H1 (cell line): ENCODE results near the gene FBXO17. TPM values are rescaled to one million over a fixed set of nuclear protein-coding genes. Genes with fewer than 3 reads are reported as not detected.

ENCODE experiments used
- POU5F1 ChIP-seq: IDR thresholded peaks from 2 replicates; pipeline ENCODE4 v1.6.1; 2011; ENCODE audit warnings: low read depth, mild to moderate bottlenecking, low read length, moderate library complexity
- TAF1 ChIP-seq: IDR thresholded peaks from 2 replicates; pipeline ENCODE4 v1.6.1; 2011; ENCODE audit warnings: mild to moderate bottlenecking, low read depth, low read length
- polyA plus RNA-seq, 7 experiments: library from polyadenylated mRNA; depleted of rRNA in 3 of 7; stranded (reverse) in 5 of 7; unstranded in 2 of 7; fragments of >200 nt in 5 of 7; fragments of 200-250 nt in 2 of 7; gene quantifications; 1 replicate in 5 of 7; 2 replicates in 1 of 7; 4 replicates in 1 of 7; pipeline versions ENCODE4 v1.2.1 to v1.2.3, GENCODE V29; 2011 to 2013; ENCODE audit warnings: missing spikeins in 2 of 7, mixed read lengths in 2 of 7
- total RNA-seq: library from RNA; stranded (reverse); fragmentation: NEBNext Ultra II Directional; extraction: Animal tissue kit (Norgen Biotek cat#: 25700); gene quantifications from 2 replicates; pipeline ENCODE4 v1.2.1, GENCODE V29; 2021

FBXO17 gene
- total and polyA plus RNA-seq, 2 of the 8 experiments (the other 6 are each of a cell fraction or from before 2014, with no cell fraction given), result 11.7 to 15.3 TPM

DNA sequence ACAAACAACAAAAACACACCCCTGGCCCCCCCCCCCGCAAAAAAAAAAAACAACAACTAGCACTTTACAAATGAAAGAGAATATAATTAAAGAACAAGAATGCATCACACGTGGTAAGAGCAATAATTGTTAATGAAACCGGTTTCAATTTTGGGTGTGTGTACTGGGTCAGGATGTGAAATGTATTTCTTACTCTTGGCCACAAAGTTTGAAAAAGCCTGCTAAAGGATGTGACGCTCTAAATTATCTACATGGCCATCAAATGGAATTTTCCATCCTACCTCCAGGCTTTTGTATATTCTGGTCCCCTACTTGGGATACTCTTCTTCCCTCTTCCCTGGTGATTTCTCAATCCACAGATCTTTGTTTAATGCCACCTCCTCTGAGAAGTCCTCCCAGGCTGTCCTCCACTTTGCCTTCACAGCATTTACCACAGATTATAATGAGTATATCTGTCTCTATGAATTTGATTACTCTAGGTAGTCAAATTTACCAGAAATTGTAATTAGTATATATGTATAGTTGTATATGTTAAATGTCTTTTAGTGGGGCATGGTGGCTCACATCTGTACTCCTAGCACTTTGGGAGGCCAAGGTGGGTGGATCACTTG is 47.0 kb downstream of the FBXO17 start (continued):
- TF ChIP-seq TAF1 (no peak), POU5F1 (no peak)
